HUES48 (cell line): ENCODE results near the gene ARHGAP18.
"Not testable (repeated sequence)": the region's sequence is repeated elsewhere in the genome, so short reads cannot be mapped to it uniquely, and the experiment has no call there.

Source experiments
- H3K27ac ChIP-seq: one replicate; pipeline ENCODE4 v1.7.0; 2013; ENCODE audit warnings: low read depth, low read length, inconsistent platforms
- H3K27me3 ChIP-seq: 2 replicates; pipeline ENCODE4 v1.6.1; 2013; ENCODE audit warnings: mild to moderate bottlenecking, low read length; ENCODE audit not compliant: control insufficient read depth, insufficient read depth
- H3K36me3 ChIP-seq: 2 replicates; pipeline ENCODE4 v1.6.1; 2013; ENCODE audit warnings: low read length; ENCODE audit not compliant: control insufficient read depth, insufficient read depth
- H3K4me1 ChIP-seq: 2 replicates; pipeline ENCODE4 v1.6.1; 2013; ENCODE audit warnings: mild to moderate bottlenecking, low read length; ENCODE audit not compliant: control insufficient read depth, insufficient read depth
- H3K4me3 ChIP-seq: 2 replicates; pipeline ENCODE4 v1.5.1; 2013; ENCODE audit warnings: mild to moderate bottlenecking, low read depth, low read length
- H3K9ac ChIP-seq: 2 replicates; pipeline ENCODE4 v1.6.1; 2013; ENCODE audit warnings: mild to moderate bottlenecking, low read depth, low read length, moderate library complexity
- H3K9me3 ChIP-seq: 2 replicates; pipeline ENCODE4 v1.6.1; 2013; ENCODE audit warnings: low read length; ENCODE audit not compliant: control insufficient read depth, insufficient read depth

The ARHGAP18 gene

GRCh38 chr6:129576456-129576855 lies 133.5 kb downstream of the ARHGAP18 start:
- Histone ChIP-seq H3K4me1 (no peaks in the 10 kb centered on the region), H3K36me3 (no peaks in the 10 kb centered on the region), H3K27me3 (no peaks in the 10 kb centered on the region), H3K9ac (no peak overlapping the region), H3K27ac (no peak overlapping the region), H3K4me3 (no peak overlapping the region), H3K9me3 (no peaks in the 10 kb centered on the region)

- H3K27ac ChIP-seq: no peak overlapping the region
- no peaks in the 10 kb centered on the region for H3K9me3 ChIP-seq
- H3K9ac ChIP-seq: no peak overlapping the region
- H3K4me1 ChIP-seq: no peaks in the 10 kb centered on the region
- H3K36me3 ChIP-seq: no peaks in the 10 kb centered on the region
- no peak overlapping the region for H3K4me3 ChIP-seq
- H3K27me3 ChIP-seq: no peaks in the 10 kb centered on the region
Measured at GRCh38 chr6:129575378-129576118, 134.4 kb downstream of the ARHGAP18 start.

- not testable (repeated sequence) for H3K27me3 ChIP-seq, H3K27ac ChIP-seq, H3K4me1 ChIP-seq
Measured at GRCh38 chr6:129574605-129575004, 135.4 kb downstream of the ARHGAP18 start.

GRCh38 chr6:129570929-129571328 lies 139.0 kb downstream of the ARHGAP18 start:
- H3K27ac ChIP-seq, H3K9ac ChIP-seq, H3K9me3 ChIP-seq, H3K4me3 ChIP-seq, H3K4me1 ChIP-seq, H3K36me3 ChIP-seq, H3K27me3 ChIP-seq: not testable (repeated sequence)

More at GRCh38 chr6:129574605-129575004, 135.4 kb downstream of the ARHGAP18 start:
- H3K36me3 ChIP-seq, H3K9me3 ChIP-seq, H3K9ac ChIP-seq, H3K4me3 ChIP-seq: not testable (repeated sequence)

GRCh38 chr6:129568015-129568414 lies 142.0 kb downstream of the ARHGAP18 start:
- H3K9me3 ChIP-seq: no peaks in the 10 kb centered on the region
- H3K9ac ChIP-seq: no peak overlapping the region

GRCh38 chr6:129567374-129567773 lies 142.6 kb downstream of the ARHGAP18 start:
- Histone ChIP-seq H3K4me3 (no peak overlapping the region), H3K36me3 (no peaks in the 10 kb centered on the region), H3K9me3 (no peaks in the 10 kb centered on the region), H3K9ac (no peak overlapping the region), H3K27ac (no peak overlapping the region), H3K4me1 (no peaks in the 10 kb centered on the region), H3K27me3 (no peaks in the 10 kb centered on the region)

More at GRCh38 chr6:129568015-129568414, 142.0 kb downstream of the ARHGAP18 start:
- no peaks in the 10 kb centered on the region for H3K36me3 ChIP-seq
- no peaks in the 10 kb centered on the region for H3K4me1 ChIP-seq
- no peaks in the 10 kb centered on the region for H3K27me3 ChIP-seq
- no peak overlapping the region for H3K27ac ChIP-seq
- no peak overlapping the region for H3K4me3 ChIP-seq

- no peaks in the 10 kb centered on the region for H3K4me1 ChIP-seq
- H3K27ac ChIP-seq: no peak overlapping the region
- H3K27me3 ChIP-seq: no peaks in the 10 kb centered on the region
- H3K4me3 ChIP-seq: no peak overlapping the region
- no peak overlapping the region for H3K9ac ChIP-seq
- no peaks in the 10 kb centered on the region for H3K9me3 ChIP-seq
- H3K36me3 ChIP-seq: no peaks in the 10 kb centered on the region
Measured at GRCh38 chr6:129565811-129566210, 144.2 kb downstream of the ARHGAP18 start.

- no peaks in the 10 kb centered on the region for H3K4me1 ChIP-seq
- no peaks in the 10 kb centered on the region for H3K36me3 ChIP-seq
- no peaks in the 10 kb centered on the region for H3K9me3 ChIP-seq
- H3K4me3 ChIP-seq: no peak overlapping the region
- H3K27ac ChIP-seq: no peak overlapping the region
- no peak overlapping the region for H3K9ac ChIP-seq
- H3K27me3 ChIP-seq: no peaks in the 10 kb centered on the region
Measured at GRCh38 chr6:129565366-129565765, 144.6 kb downstream of the ARHGAP18 start.

- no peak overlapping the region for H3K4me3 ChIP-seq
- no peaks in the 10 kb centered on the region for H3K27me3 ChIP-seq
- H3K9ac ChIP-seq: no peak overlapping the region
- no peaks in the 10 kb centered on the region for H3K9me3 ChIP-seq
- no peak overlapping the region for H3K27ac ChIP-seq
- H3K36me3 ChIP-seq: no peaks in the 10 kb centered on the region
- H3K4me1 ChIP-seq: no peaks in the 10 kb centered on the region
Measured at GRCh38 chr6:129558248-129558647, 151.7 kb downstream of the ARHGAP18 start.

- H3K36me3 ChIP-seq: no peaks in the 10 kb centered on the region
- no peak overlapping the region for H3K4me3 ChIP-seq
- no peaks in the 10 kb centered on the region for H3K27me3 ChIP-seq
- H3K9me3 ChIP-seq: no peaks in the 10 kb centered on the region
- no peaks in the 10 kb centered on the region for H3K4me1 ChIP-seq
- no peak overlapping the region for H3K9ac ChIP-seq
- H3K27ac ChIP-seq: no peak overlapping the region
Measured at GRCh38 chr6:129555206-129555832, 154.7 kb downstream of the ARHGAP18 start.

- Histone ChIP-seq H3K9ac (no peak overlapping the region), H3K27me3 (no peaks in the 10 kb centered on the region), H3K4me3 (no peak overlapping the region), H3K4me1 (no peaks in the 10 kb centered on the region), H3K27ac (no peak overlapping the region), H3K36me3 (no peaks in the 10 kb centered on the region), H3K9me3 (no peaks in the 10 kb centered on the region)
Measured at GRCh38 chr6:129552413-129552812, 157.6 kb downstream of the ARHGAP18 start.
